ENCODE results near the gene GNRHR. TPM values are rescaled to one million over a fixed set of nuclear protein-coding genes. Genes with fewer than 3 reads are reported as not detected.

The GNRHR gene, protein sequence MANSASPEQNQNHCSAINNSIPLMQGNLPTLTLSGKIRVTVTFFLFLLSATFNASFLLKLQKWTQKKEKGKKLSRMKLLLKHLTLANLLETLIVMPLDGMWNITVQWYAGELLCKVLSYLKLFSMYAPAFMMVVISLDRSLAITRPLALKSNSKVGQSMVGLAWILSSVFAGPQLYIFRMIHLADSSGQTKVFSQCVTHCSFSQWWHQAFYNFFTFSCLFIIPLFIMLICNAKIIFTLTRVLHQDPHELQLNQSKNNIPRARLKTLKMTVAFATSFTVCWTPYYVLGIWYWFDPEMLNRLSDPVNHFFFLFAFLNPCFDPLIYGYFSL
- total RNA-seq (2012; rRNA removed) = not detected in 2 replicates
- polyA plus RNA-seq (2012; rRNA removed) = not detected in 2 replicates
- not detected in 2 replicates for polyA plus RNA-seq (2012; cell fraction: cytosol; rRNA removed)
- polyA plus RNA-seq (2012; cell fraction: nucleus; rRNA removed; ENCODE audit: low replicate concordance) = not detected in 2 replicates
- Bru-seq, nascent RNA = not detected
- BruChase-seq, experiment 1, labeled RNA remaining after a 6-hour chase = not detected
- not detected for BruChase-seq, experiment 2, labeled RNA remaining after a 2-hour chase
- long read RNA-seq = 0 reads

DNA sequence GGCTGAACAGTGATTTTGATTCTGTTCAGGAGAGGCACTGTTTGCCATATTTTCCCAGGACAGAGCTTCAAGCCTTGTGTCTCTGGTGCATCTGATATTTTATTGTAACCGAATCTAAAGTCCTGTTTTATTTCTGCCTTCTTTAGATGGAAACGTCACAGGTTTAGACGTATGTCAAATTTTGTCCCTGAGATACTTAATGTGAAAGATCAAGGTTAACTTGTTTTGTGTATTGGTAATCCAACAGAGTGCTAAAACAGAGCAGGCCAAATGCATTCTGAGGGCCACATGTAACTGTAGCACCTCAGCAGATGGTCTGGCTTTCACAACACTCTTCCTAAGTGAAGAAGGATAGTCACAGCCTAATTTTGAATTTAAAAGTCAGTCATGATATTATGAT, at the start of gene GNRHR:
Gene GNRHR (minus strand): TSS at position 101 of the 400 bp plus-strand sequence. CDS start 53 bp downstream, at position 48.
- no peak within 1 kb of the TSS for H3K56ac ChIP-seq (ENCODE audit: extremely low read depth, insufficient read depth, low read length)
- no peak within 1 kb of the TSS for H2AFZ ChIP-seq (replicated peaks; ENCODE audit: low read length, poor library complexity)
- dilution Hi-C loops (cut with HindIII; ENCODE audit: low sequenced_read_pairs, unreplicated experiment) = no loop called here
- no peaks in the 10 kb centered on the region for H3K79me1 ChIP-seq (ENCODE audit: low read depth in 1 of 2, low read length in 2 of 2)
- in situ Hi-C loops (cut with MboI; ENCODE audit: low sequenced_read_pairs) = no loop called here
- ChIA-PET CTCF (interaction anchor here (1.1 kb wide), 1 partner anchor 10 kb away, joined by 3 read pairs; no protein-coding TSS in a partner anchor), POLR2A (ENCODE audit: unreplicated experiment) (no interaction called here)
- 83% methylated on average over 1 of the region's 3 CpGs; no CpG with 5 or more reads in 1 of the 2 experiments for WGBS, 2 experiments (ENCODE audit: extremely low coverage in 2 of 2, insufficient read length in 1 of 2)
- H3K9me3 ChIP-seq (ENCODE audit: control insufficient read depth, insufficient read depth, low read length) = no peaks in the 10 kb centered on the region
- no peak within 1 kb of the TSS for H4K8ac ChIP-seq (ENCODE audit: low read depth in 2 of 2, low read length in 2 of 2)
- ATAC-seq (ENCODE audit: low read depth) = no peak
- H2AK9ac ChIP-seq (replicated peaks; ENCODE audit: low read depth, low read length, poor library complexity) = no peak within 1 kb of the TSS
- H3K23ac ChIP-seq (ENCODE audit: low read depth, low read length) = no peak within 1 kb of the TSS
- H4K5ac ChIP-seq (ENCODE audit: low read depth, low read length) = no peak within 1 kb of the TSS
- H3K4ac ChIP-seq (ENCODE audit: low read depth, low read length) = no peak within 1 kb of the TSS
- H3K9me1 ChIP-seq (ENCODE audit: insufficient read depth, low read length) = no peaks in the 10 kb centered on the region
- no peak within 1 kb of the TSS for H3K14ac ChIP-seq (replicated peaks; ENCODE audit: low read depth, low read length)
- BruUV-seq (replicated peaks) = no TSS peak
- no peak within 1 kb of the TSS for H3K27ac ChIP-seq (ENCODE audit: insufficient read depth, low read length)
- no peak within 1 kb of the TSS for H2BK20ac ChIP-seq (ENCODE audit: low read depth, low read length)
- no peak within 1 kb of the TSS for H2AK5ac ChIP-seq (ENCODE audit: low read depth, low read length)
- TF ChIP-seq RAD21 (IDR thresholded peaks at IDR 0.05; ENCODE audit: low read length) = no peak
- H3K9ac ChIP-seq (ENCODE audit: low read depth, low read length) = no peak within 1 kb of the TSS
- no peak within 1 kb of the TSS for H2BK15ac ChIP-seq (ENCODE audit: low read depth, low read length)
- no peak for DNase-seq
- H3K4me3 ChIP-seq (ENCODE audit: insufficient read depth, low read depth, low read length) = no peak within 1 kb of the TSS
- no peak within 1 kb of the TSS for H4K91ac ChIP-seq (ENCODE audit: insufficient read depth, low read depth, low read length)
- no peak within 1 kb of the TSS for H2BK5ac ChIP-seq (ENCODE audit: low read depth, low read length, poor library complexity, severe bottlenecking)
- H3K18ac ChIP-seq (ENCODE audit: low read depth, low read length) = no peak within 1 kb of the TSS
- H3K27me3 ChIP-seq (ENCODE audit: control insufficient read depth, insufficient read depth, low read length) = no peaks in the 10 kb centered on the region
- H3K4me1 ChIP-seq (ENCODE audit: control insufficient read depth, insufficient read depth, low read length) = no peaks in the 10 kb centered on the region
- H3K4me2 ChIP-seq (ENCODE audit: low read depth, low read length) = no peak within 1 kb of the TSS
- H3K36me3 ChIP-seq (ENCODE audit: control insufficient read depth, insufficient read depth, low read length) = no peaks in the 10 kb centered on the region
- H4K20me1 ChIP-seq (ENCODE audit: insufficient read depth, low read length) = no peaks in the 10 kb centered on the region
- no peak within 1 kb of the TSS for H2BK120ac ChIP-seq (ENCODE audit: low read depth, low read length)
- intact Hi-C loops (cut with micrococcal nuclease) = no loop called here

Data from IMR-90 (cell line).